Activated CD4-positive, alpha-beta T cell treated with anti-CD3 and anti-CD28 coated beads, Interleukin-2, Interleukin-4, amounts not matched to agents 100 ng/mL and 50 ng/mL, durations not matched to agents 16 hours and 8 hours (primary cell): Measurements from ENCODE around the gene HS2ST1.
"Not testable (repeated sequence)": the region's sequence is repeated elsewhere in the genome, so short reads cannot be mapped to it uniquely, and the experiment has no call there.

Experiments
- DNase-seq: peaks from one replicate; pipeline ENCODE4 v3.0.0-alpha.2; 2020; ENCODE audit warnings: low spot score

The HS2ST1 gene

DNA sequence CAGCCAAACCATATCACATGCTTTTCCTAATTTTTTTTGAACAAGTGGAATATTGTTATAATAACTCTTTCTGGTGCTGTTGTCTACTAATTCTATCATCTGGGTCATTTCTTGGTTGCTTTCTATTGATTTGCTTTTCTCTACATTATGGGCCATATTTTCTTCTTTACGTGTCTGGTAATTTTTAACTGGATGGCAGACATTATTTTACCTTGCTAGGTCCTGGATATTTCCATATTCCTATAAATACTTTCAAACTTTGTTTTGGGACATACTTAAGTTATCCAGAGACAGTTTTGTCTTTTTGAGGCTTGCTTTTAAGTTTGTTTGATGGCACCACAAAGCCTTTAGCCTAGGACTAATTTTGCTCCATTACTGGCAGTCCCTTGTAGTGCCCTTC lies 11.3 kb downstream of the HS2ST1 start:
- no peak for DNase-seq

DNA sequence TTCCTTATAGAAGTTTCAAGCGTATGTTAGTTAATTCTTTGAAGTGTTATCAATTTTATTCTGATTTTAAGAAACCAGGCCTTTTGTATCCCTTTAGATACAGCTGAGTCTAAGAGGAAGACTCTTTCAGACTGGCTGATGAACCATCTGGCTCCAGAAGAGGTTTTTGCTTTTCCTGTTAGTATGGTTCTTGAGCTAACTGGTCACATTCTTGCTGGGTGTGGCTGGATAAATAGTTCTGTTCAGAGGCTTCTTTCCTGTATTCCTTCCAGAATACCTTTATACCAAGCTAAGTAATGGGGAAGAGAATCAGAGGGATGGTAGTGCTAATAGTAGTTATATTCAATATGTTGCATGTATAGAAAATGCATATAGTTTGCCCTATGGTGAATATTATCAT lies 12.4 kb downstream of the HS2ST1 start:
- DNase-seq: no peak

DNA sequence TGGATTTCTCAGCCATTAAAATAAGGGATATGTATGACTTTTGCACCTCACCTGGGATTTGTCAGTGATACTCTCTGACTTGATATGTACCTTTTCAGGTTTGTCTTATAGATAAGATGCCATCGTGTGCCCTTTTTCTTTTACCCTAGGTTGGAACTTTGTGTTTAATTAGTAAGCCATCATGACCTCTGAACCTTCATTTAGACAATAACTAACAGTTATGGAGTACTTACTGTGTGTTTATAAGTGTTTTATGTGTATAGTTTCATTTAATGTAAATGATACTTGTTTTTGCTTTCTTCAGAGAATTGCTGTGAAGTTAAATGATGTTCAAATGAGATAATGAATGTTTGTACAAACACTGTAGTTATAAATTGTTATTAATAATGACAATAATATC lies 14.4 kb downstream of the HS2ST1 start:
- no peak for DNase-seq

DNA sequence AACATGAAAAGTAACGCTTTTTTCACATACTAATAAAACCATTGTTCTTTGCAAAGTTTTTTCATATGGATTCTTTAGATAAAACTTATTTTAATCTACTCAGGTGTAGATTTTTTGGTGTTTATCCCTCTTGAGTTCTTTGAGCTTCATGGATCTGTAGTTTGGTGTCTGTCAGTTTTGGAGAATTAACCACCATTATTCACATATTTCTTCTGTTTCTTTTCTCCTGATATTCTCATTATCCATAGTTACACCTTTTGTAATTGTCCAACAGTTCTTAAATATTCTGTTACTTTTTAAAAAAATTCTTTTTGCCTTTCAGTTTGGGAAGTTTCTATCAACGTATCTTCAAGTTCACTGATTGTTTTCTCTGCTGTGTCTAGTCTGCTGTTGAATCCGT lies 18.6 kb downstream of the HS2ST1 start:
- DNase-seq: no peak

DNA sequence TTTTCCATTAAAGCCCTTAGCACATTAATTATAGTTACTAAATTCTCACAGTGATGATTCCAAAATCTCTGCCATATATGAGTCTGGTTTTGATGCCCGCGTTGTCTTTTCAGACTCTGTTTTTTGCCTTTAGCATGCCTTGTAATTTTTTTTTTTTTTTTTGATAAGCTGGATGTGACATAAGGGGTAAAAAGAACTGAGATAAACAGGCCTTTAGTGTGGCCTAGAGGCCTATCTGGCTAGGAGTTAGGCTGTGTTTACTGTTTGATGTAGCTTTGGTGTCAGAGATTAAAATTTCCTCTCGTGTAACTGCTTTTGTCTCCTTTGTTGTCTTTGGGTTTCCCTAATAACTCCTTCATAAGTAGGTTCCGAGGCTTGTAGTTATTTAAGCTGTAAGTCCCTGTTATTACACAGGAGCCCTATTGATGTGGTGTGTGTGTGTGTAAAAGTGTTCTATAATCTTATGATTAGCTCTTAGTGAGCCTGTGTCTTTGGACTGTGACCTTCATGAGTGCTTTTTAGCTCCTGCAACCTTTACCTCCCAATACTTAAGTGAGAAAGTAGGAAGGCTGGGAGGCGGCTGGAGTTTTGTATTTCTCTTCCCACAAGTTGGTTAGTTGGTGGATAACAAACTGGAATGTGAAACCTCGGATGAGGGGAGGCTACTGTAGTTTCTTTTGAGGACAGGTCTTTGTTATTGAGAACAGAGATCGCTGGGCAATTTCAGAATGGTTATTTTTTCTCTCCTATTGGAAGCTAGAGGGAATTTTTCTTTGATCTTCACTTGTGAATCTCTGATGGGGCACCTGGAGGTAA lies 19.3 kb downstream of the HS2ST1 start:
- no peak for DNase-seq

DNA sequence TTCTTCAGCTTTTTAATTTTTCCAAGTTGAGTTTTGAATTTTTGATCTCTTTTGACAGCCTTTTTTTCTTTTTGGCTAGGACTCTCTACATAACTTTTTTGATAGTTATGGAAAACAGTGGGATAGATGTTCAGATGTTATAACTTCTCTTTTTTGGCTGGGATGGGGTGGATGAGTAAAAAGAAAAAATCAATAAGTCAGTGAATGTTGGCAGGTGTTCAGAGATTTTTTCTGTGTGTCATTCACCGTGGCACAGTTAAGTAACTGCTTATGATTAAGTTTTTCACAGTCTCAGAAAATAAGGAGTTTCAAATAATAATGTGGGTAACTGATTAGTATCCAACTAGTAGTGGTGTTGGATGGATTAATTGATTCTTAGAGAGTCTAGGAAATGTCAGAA lies 24.0 kb downstream of the HS2ST1 start:
- DNase-seq: no peak

DNA sequence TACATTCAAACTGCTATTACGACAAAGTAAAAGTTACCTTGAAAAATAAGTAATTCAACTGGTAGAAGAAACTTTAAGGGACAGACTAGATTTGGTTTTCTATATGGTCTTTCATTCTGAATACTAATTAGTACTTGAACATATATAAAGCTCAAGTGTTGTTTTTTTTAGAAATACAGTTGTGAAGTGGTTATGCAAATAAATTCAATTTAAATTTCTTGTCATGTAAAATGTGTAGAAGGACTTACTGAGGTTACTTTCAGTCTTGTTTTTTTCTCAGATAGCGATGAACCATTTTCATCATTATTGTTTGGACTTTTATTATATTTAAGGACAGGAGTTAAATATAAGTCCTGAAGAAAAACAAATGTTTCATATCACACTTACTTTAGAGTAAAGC lies 24.4 kb downstream of the HS2ST1 start:
- DNase-seq: no peak

DNA sequence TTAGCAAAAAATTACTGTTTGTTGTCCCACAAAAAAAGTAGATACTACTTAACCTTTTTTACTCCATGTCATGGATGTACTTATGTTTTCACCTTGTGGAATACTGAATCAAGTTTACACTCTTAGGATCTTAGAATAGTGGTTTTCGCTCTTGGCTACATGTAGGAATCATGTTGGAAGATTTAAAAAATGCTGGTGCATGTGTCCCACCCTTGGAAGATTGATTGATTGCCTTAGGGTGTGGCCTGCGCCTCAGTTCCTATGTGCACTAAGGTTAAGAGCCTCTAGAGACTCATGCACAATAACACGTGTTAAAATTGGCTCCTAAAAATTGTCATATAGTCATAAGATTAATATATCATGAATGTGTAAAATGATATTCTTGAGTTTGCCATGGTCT lies 25.0 kb downstream of the HS2ST1 start:
- DNase-seq: no peak

DNA sequence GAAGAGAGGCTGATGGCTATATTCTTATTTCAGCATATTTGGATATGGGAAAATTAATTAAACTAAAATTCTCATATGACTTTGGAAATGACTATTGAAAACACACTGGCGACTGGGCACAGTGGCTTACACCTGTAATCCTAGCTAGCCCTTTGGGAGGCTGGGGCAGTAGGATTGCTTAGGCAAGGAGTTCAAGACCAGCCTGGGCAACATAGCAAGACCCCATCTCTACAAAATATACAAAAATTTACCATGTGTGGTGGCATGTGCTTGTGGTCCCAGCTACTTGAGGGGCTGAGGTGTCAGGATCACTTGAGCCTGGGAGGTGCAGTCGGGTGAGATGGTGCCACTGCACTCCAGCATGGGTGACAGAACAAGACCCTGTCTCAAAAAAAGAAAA lies 26.2 kb downstream of the HS2ST1 start:
- DNase-seq: no peak

DNA sequence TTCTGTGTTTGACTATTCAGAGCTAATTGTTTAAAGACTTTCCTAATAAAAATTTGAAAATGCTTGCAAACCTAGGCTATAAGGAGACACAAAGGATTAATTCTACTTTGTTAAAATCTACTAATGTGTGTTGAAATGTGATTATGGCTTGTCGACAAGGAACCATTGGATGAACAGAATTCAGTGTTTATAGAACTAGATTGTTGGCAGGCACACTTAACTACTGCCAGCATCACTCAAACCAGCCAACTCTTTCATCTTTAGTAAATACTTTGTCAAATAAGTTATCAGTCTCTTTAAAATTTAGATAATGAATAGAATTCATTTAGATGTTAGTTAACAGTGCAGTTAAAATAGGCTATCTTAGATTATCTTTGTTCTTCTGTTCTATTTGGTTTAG lies 27.6 kb downstream of the HS2ST1 start:
- no peak for DNase-seq

DNA sequence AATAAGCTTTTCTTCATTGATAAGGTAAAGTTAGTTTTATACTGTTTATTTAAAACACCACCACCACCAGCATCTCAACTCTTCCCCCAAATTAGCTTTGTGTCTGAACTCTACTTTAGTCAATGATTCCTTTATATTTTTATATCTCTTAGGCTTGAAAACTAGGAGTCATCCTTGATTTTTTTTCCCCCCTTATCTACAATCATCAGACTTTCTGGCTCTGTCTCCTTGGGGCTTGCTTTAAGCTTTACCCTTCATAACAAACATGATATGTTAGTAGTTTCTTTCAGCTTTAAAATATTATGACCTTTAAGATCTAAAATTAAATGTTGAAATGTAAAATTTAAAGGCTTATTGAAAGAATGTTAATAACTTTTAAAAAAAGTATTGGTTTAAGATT lies 28.3 kb downstream of the HS2ST1 start:
- DNase-seq: no peak

DNA sequence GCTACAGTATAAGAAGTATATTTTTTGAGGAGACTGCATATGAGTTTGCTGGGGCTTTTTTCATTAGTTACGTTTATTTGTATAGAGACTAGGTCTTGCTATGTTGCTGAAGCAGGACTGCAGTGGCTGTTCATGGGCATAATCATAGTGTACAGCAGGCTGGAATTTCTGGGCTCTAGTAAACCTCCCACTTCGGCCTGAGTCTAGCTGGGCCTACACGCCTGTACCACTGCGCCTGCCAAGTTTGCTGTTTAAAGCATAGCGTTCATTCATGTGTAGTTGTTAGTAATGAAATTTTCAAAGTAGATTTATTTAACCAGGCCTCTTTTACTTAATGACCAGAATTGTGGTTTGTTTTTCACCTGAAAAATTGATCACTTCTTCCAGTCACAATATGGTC lies 33.8 kb downstream of the HS2ST1 start:
- DNase-seq: no peak

DNA sequence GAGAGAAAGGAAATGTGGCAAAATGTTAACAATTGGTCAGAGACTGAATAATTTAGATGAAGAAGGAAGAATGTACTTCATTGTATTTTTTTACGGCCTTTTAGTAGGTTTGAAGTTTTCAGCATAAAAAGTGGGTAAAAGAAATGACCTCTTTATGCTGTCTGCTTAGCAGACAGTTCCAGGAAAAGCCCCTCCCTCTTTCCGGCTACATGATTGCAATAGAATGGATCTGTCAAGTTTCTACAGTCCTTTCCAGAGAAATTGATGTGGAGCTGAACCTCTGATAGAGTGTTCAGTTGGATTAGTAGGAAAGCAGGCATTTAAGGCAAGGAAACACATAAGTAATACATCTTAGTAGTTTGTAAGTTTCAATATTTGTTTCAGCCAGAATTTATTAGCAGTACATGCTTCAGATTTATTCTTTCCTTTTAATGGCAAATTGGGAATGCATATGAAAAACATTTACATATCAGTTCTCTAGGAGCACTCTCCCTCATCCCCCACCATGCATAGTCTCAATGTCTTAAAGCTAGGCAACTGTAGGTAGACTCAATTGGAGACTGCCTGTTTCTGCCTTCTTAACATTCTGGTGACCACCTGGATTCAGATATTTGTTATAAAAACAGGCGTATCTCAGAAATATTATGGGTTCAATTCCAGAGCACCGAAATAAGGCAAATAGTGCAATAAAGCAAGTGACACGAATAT lies 36.4 kb downstream of the HS2ST1 start:
- no peak for DNase-seq

DNA sequence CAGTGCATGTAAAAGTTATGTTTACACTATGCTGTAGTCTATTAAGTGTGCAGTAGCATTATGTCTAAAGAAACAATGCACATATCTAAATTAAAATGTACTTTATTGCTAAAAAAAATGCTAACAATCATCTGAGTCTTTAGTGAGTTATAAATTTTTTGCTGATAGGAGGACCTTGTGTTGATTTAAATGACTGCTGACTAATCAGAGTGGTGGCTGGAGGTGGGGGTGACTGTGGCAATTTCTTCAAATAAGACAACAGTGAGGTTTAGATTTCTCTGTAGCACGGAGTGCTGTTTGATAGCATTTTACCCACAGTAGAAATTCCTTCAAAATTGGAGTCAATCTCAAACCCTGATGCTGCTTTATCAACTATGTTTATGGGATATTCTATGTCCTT lies 37.0 kb downstream of the HS2ST1 start:
- no peak for DNase-seq

DNA sequence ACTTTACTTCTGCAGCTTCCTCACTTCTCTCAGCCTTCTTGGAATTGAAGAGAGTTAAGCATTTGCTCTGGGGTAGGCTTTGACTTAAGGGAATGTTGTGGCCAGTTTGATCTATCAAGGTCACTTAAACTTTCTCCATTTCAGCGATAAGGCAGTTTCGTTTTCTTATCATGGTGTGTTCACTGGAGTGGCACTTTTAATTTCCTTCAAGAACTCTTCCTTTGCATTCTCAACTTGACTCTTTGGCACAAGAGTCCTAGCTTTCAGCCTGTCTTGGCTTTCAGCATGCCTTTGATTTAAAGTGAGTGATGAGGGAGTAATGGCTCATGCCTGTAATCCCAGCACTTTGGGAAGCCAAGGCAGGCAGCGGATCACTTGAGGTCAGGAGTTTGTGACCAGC lies 38.7 kb downstream of the HS2ST1 start:
- no peak for DNase-seq

DNA sequence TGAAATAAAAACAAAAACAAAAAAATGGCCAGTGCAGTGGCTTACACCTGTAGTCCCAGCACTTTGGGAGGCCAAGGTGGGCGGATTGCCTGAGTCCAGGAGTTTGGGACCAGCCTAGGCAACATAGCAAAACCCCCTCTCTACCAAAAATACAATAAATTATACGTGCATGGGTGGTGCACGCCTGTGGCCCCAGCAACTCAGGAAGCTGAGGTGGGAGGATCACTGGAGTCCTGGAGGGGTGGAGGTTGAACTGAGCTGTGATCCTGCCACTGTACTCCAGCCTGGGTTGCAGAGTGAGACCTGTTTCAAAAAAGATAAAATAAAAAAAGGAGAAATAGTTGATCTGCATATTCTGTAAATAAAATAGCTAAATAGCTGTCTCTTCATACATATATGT lies 41.2 kb downstream of the HS2ST1 start:
- no peak for DNase-seq

DNA sequence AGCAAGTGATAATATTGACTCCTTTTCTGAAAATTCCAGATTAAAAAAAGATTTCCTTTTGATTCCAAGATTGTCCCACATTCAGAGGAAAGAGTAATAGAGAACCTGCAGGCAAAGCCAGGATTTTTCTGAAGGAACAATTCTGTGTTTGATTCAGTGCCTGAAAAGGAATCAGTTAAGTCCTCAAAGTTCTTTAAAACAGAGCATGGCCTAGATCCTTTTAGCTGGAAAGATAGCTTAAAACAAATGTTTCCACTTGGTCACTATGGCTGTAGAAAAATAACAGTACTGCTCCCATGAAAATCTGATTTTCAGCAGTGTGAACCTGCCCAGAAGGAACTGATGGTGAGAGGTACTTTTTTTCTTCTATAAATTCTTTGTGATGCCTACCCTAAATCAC lies 41.8 kb downstream of the HS2ST1 start:
- no peak for DNase-seq

DNA sequence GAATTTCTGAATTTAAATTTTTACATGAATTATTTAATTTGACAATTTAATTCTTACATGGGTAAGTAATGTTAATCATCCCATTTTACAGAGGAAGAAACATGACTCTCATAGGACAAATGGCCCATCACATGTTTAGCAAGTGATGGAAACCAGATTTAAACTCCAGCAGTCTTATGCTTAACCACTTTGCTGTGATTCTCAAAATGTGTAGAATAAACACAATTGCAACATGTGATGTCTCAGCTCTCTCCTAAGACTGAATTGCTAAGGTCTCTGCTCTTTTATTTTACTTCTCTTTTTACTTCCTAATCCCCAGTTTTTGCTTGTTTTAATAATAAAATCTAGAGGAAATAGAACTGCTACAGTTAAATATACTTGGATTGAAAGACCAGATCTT lies 42.8 kb downstream of the HS2ST1 start:
- no peak for DNase-seq

DNA sequence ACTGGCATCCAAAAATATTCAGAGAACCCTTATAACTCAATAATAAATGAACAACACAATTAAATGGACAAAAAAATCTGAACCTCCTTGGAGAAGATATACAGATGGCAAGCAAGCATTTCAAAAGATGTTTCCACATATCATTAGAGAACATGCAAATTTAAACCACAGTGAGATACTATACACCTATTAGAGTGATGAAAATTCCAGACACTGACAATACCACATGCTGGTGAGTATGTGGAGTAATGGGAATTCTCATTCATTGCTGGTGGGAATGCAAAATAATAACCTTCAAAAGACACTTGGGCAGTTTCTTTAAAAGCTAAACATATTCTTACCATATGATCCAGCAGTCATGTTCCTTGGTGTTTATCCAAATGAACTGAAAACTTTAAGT lies 46.1 kb downstream of the HS2ST1 start:
- DNase-seq: no peak

DNA sequence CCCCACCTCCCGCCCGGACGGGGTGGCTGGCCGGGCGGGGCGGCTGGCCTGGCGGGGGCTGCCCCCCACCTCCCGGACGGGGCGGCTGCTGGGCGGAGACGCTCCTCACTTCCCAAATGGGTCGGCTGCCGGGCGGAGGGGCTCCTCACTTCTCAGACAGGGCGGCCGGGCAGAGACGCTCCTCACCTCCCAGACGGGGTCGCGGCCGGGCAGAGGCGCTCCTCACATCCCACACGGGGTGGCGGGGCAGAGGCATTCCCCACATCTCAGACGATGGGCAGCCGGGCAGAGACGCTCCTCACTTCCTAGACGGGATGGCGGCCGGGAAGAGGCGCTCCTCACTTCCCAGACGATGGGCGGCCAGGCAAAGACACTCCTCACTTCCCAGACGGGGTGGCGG lies 49.4 kb downstream of the HS2ST1 start:
- not testable (repeated sequence) for DNase-seq

DNA sequence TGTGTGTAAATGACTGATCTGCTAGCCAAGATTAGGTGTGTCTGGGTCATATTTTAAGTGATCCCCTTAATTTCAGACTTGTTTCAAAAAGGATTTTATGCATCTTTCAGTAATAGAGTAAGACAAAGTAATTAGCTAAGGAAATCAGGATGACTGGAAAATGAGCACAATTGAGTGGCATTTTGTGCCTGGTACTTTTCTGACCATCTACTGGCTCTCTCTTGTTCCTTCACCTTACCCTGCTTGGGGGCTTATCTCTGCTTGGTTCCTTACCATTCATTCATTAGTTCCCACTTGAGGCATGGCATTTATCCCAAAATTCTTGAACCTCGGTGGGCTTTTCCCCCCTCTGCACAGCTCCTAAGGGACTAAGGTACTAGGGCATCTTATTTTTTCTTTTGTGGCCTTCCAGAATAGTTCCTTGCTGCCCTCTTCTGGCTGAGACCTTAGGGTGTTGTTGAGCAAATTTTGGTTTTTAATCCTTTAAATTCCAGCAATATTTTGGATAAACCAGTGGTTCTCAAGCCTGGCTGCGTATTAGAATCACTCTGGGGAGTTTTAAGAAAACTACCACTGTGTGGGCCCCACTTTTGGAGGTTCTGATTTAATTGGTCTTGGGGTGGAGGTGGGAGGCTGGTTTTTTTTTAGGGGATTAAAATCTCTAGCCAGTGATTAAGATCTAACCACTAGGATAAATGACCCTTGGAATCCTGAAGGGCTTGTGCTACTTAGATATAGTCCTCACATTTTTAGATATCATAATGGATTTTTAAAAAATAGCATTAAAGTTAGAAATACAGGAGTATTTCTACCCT lies 50.8 kb downstream of the HS2ST1 start:
- peak; percentile 8 for DNase-seq

DNA sequence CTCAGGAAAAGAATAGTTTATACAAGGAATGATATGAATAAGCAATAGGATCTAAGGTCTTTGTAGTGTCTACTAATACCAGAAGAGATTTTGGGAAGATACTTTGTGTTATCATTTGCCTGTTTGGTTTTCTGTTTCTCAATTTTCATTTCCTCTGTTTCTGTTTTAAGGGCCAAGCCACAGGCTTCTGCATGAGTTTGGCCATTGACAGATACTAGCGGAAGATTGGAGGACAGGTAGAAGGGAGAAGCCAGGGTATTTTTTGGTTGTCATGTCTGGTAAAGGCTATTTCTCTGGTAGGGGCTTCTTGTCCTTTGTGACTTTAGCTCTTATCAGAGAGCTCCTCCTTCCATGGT lies 51.4 kb downstream of the HS2ST1 start:
- DNase-seq: no peak

DNA sequence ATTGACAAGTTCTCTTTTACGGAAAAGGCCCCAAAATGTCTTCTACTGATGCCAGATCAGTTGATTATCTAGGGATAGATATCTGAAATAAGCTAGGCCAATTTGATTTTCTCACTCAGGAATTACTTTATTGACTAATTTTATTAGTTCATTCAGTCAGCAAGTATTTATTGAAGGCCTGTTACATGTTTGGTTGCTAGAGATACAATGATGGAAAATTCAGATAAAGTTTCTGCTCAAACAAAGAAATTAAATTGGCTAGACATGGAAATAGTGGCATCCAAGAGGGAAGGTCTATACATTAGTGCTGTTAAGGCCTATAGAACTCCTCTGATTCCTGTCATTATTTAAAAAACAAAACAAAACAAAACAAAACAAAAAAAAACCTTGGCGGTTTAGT lies 56.5 kb downstream of the HS2ST1 start:
- no peak for DNase-seq
